ENCODE data around the gene HDAC5. TPM values are rescaled to one million over a fixed set of nuclear protein-coding genes. Genes with fewer than 3 reads are reported as not detected.
A peak's percentile ranks its signal among the peaks of the same experiment; 100 is the strongest.
"Not testable (repeated sequence)": the region's sequence is repeated elsewhere in the genome, so short reads cannot be mapped to it uniquely, and the experiment has no call there.

The HDAC5 gene
- total RNA-seq, 1 donor from 2014 or later: 59.2 TPM

GRCh38 chr17:44147812-44148211, 24.4 kb upstream of the HDAC5 start:
- H3K27ac ChIP-seq: no peak overlapping the region

DNA sequence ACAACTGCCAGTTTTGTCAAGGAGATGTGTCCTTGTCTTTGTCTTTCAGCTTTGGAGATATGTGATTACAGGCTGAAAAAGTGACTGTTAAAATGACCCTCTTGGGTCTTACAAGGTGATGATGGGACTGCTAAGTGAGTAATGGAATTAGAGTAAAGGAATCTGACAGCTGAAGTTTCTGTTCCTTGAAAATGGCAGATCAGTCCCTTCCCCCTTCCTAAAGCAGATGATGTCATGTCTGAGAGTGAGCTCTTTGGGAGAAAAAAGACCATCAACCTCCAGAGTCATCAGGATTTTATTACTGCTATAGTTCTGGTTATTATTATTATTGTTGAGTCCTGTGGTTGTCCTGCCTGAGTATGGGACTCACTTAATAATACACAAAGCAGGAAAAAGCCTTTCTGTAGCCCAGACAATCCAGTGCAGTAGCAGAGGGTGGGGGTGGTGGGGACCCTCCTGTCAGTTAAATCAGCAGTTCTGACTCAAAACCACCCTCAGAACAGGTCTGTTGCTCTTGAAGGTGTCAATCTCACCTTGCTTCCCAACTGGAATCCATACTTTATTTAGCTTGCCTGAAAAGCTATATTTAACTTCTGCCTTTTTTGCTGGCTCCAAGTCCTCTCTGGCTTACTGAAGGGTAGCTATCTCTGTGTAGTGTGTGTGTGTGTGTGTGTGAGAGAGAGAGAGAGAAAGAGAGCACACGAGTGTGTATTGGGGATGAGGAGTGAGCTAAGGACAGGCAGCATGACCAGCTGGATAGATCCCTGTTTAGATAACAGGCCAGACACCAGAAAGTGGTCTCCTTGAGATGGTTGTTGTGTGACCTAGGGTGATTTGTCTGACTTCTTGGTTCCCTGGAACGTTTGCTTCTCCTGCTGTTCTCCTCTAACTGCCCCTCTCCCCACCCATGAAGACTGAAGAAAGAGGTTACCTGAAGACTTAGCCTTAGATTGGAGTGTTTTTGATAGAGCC, 23.2 kb upstream of the HDAC5 start:
- ATAC-seq (no peak), DNase-seq (no peak)
- Histone ChIP-seq H3K9me3 (no peaks in the 10 kb centered on the region), H3K27ac (no peak overlapping the region), H3K27me3 (ENCODE audit: low read depth) (no peaks in the 10 kb centered on the region), H3K4me1 (peaks cover 4% of the 10 kb centered on the region), H3K4me3 (no peak overlapping the region), H3K36me3 (no peaks in the 10 kb centered on the region)
- intact Hi-C loops (cut with DNase I): no loop called here
- TF ChIP-seq, protein P1, sequence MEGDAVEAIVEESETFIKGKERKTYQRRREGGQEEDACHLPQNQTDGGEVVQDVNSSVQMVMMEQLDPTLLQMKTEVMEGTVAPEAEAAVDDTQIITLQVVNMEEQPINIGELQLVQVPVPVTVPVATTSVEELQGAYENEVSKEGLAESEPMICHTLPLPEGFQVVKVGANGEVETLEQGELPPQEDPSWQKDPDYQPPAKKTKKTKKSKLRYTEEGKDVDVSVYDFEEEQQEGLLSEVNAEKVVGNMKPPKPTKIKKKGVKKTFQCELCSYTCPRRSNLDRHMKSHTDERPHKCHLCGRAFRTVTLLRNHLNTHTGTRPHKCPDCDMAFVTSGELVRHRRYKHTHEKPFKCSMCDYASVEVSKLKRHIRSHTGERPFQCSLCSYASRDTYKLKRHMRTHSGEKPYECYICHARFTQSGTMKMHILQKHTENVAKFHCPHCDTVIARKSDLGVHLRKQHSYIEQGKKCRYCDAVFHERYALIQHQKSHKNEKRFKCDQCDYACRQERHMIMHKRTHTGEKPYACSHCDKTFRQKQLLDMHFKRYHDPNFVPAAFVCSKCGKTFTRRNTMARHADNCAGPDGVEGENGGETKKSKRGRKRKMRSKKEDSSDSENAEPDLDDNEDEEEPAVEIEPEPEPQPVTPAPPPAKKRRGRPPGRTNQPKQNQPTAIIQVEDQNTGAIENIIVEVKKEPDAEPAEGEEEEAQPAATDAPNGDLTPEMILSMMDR (IDR thresholded peaks at IDR 0.05): no peak

More at GRCh38 chr17:44147812-44148211, 24.4 kb upstream of the HDAC5 start:
- TF ChIP-seq, protein P1 (IDR thresholded peaks at IDR 0.05): no peak
- Histone ChIP-seq H3K9me3 (no peaks in the 10 kb centered on the region), H3K27me3 (ENCODE audit: low read depth) (no peaks in the 10 kb centered on the region), H3K4me1 (no peaks in the 10 kb centered on the region), H3K36me3 (no peaks in the 10 kb centered on the region), H3K4me3 (no peak overlapping the region)
- ATAC-seq: no peak
- intact Hi-C loops (cut with DNase I): no loop called here
- no peak for DNase-seq

DNA sequence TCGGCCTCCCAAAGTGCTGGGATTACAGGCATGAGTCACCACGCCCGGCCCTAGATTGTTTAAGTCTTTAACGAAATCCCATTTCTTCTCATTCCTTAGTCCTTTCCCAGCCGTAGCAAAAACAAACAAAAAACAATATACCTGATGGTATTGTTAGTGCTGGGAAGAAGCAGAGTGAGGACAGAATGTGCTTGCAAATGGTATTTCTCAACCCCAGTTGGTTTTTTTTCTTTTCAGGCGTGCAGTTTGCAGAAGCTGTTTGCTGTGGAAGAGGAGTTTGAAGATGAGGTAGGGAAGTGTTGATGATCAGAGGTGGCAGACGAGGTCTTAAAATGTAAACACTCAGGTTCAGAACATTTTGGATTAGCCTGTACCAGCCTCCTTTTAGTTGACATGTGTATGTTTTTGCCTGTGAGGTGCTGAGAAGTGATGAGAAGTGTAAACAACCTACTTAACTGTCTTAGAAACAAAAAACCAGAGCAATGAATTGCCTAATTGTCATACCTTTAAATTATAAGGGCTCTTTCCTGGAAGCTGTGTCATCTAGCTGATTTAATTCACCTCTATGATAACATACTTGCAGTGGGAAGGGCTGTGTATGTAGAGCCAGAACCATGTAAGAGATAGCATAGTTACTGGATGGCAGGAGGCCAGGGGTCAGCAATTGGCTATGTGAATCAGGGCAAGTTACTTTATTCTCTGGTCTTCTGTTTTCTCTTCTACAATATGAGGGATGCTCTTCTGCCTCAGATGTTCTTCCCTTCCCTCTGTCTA, 21.7 kb upstream of the HDAC5 start:
- Histone ChIP-seq H3K27ac (no peak overlapping the region), H3K4me1 (peaks cover 4% of the 10 kb centered on the region), H3K27me3 (ENCODE audit: low read depth) (no peaks in the 10 kb centered on the region), H3K9me3 (no peaks in the 10 kb centered on the region), H3K4me3 (no peak overlapping the region), H3K36me3 (no peaks in the 10 kb centered on the region)
- no peak for DNase-seq
- no peak for ATAC-seq
- TF ChIP-seq, protein P1 (IDR thresholded peaks at IDR 0.05): no peak
- intact Hi-C loops (cut with DNase I): no loop called here

DNA sequence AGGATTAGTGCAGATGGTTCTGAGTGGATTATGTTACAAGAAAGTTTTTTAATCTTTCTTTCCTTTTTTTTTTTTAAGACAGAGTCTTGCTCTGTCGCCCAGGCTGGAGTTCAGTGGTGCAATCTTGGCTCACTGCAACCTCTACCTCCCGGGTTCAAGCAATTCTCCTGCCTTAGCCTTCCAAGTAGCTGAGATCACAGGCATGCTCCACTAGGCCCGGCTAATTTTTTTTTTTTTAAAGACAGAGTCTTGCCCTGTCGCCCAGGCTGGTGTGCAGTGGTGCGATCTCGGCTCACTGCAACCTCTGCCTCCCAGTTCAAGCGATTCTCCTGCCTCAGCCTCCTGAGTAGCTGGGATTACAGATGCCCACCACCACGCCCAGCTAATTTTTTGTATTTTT, 20.5 kb upstream of the HDAC5 start:
- H3K36me3 ChIP-seq; H3K4me3 ChIP-seq; DNase-seq; H3K27ac ChIP-seq; H3K4me1 ChIP-seq; intact Hi-C loops (cut with DNase I); H3K9me3 ChIP-seq; H3K27me3 ChIP-seq (ENCODE audit: low read depth); ATAC-seq: not testable (repeated sequence)

DNA sequence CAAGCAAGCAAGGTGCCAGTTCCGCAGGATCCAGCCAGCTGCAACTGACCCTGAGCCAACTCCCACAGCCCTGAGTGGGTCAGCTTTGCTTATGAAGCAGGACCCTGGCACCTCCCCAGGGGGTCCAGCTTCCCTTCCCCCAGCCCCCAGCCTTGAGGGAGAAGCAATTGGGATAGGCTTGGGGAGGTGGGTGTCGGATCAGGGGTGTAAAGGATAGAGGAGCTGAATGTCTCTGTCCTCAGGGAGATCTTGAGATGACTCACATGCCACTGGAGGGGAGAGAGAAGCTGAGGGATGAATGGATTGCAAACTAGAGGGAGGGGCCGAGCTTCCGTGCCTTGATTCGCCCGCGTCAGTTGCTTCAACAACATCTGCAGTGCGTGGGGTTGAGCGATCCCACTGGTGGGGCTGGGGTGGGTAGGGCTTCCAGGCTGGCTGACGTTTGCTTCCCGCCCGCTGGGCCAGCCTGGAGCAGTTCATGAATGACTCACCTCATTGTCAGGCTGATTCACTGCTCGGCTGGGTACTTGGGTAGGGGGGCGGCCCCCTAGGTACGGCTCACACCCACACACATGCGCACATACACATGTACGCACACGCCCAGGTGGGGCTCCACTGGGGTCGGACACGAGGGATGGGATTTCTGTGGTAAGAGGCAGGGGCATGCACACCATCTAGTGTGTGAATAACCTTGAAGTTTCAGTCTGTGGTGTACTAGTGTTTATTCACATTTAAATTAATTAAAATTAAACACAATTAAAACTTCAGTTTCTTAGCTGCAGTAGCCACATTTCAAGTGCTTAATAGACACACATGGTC, 14.7 kb upstream of the HDAC5 start:
- intact Hi-C loops (cut with DNase I): no loop called here

More for the DNA sequence above, 14.7 kb upstream of the HDAC5 start:
- peaks cover 16% of the 10 kb centered on the region for H3K4me1 ChIP-seq
- no peak overlapping the region for H3K4me3 ChIP-seq
- H3K27ac ChIP-seq: peak overlapping the region; percentile 18
- peak; percentile 73 for DNase-seq
- H3K9me3 ChIP-seq: no peaks in the 10 kb centered on the region
- TF ChIP-seq, protein P1 (IDR thresholded peaks at IDR 0.05): no peak
- no peaks in the 10 kb centered on the region for H3K36me3 ChIP-seq
- no peaks in the 10 kb centered on the region for H3K27me3 ChIP-seq (ENCODE audit: low read depth)
- peak; percentile 88 to 89 for ATAC-seq

All from lower lobe of right lung (tissue), 2 donors.